Measurements from ENCODE around the gene RASEF. TPM values are rescaled to one million over a fixed set of nuclear protein-coding genes. Genes with fewer than 3 reads are reported as not detected.

Gene RASEF
- total and polyA plus RNA-seq, 2 donors: 3.0 to 3.9 TPM

DNA sequence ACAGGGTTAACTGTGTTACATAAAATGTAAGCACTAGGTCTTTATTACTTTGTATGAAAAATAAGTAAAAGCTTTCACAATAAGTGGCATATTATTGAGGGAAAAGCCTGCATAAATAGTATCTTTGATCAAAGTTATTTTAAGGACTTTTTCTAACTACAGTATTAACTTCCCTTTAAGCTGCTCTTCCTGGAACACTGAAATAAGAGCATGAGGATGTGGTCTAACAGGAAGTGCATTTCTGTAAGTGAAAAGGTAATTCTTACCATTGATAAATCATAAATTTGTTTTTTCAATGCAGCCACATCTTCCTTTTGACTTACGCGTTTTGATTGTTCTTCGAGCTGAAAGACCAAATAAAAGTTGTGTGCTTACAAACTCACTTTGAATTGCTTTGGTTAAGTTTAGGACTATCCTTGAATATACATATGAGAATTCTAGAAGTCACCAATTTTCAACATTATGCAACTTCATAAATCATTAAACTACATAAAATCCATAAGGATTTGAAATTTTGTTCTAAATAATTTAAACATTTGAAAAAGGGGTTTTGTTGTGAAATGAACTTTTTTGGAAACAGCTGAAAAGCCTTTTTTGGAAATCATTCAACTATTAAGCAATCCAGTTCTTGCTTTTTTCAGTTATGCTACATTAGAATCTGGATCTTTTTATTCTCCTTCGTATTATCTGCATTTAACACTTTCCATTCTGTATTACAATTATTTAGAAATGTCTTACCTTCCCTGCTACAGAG is 50.6 kb downstream of the RASEF start:
- no peaks in the 10 kb centered on the region for H3K36me3 ChIP-seq (ENCODE audit: control insufficient read depth in 2 of 2, insufficient read depth in 2 of 2, low read length in 1 of 2)
- no peak overlapping the region for H3K4me3 ChIP-seq (ENCODE audit: low read length in 2 of 2)
- 38% methylated on average over 4 of the region's 4 CpGs for WGBS
- H3K9me3 ChIP-seq (ENCODE audit: control insufficient read depth in 2 of 2, insufficient read depth in 1 of 2, low read length in 1 of 2): no peaks in the 10 kb centered on the region
- H3K27ac ChIP-seq (ENCODE audit: low read depth in 1 of 2, low read length in 1 of 2): no peak overlapping the region
- no peaks in the 10 kb centered on the region for H3K27me3 ChIP-seq (ENCODE audit: control insufficient read depth in 2 of 2, insufficient read depth in 1 of 2, low read length in 1 of 2)
- no peaks in the 10 kb centered on the region for H3K4me1 ChIP-seq (ENCODE audit: control insufficient read depth in 2 of 2, insufficient read depth in 2 of 2, low read length in 2 of 2)
- DNase-seq (ENCODE audit: low read depth in 6 of 9, low spot score in 9 of 9): no peak

DNA sequence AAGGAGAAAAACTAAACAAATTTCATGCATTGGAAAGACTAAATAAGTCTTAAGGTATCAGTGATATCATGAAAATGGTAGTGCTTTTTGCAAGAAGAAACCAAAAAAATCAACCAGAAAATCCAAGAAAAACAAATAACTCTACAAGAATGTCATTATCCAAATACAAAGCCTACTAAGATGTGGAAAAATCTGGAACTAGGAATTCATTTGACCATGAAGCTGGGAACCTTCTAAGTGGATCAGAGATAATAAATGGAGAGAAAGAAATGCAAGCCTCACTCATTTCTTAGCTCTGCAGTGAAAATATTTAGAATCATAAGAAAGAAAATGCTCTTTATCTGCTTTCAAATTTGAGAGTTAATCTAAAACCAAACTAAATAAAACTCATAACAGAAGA is 51.3 kb downstream of the RASEF start:
- no peaks in the 10 kb centered on the region for H3K4me1 ChIP-seq (ENCODE audit: control insufficient read depth in 2 of 2, insufficient read depth in 2 of 2, low read length in 2 of 2)
- no peak overlapping the region for H3K27ac ChIP-seq (ENCODE audit: low read depth in 1 of 2, low read length in 1 of 2)
- DNase-seq (ENCODE audit: low read depth in 6 of 9, low spot score in 9 of 9): no peak
- H3K27me3 ChIP-seq (ENCODE audit: control insufficient read depth in 2 of 2, insufficient read depth in 1 of 2, low read length in 1 of 2): no peaks in the 10 kb centered on the region
- no peaks in the 10 kb centered on the region for H3K9me3 ChIP-seq (ENCODE audit: control insufficient read depth in 2 of 2, insufficient read depth in 1 of 2, low read length in 1 of 2)
- no peak overlapping the region for H3K4me3 ChIP-seq (ENCODE audit: low read length in 2 of 2)
- no peaks in the 10 kb centered on the region for H3K36me3 ChIP-seq (ENCODE audit: control insufficient read depth in 2 of 2, insufficient read depth in 2 of 2, low read length in 1 of 2)

DNA sequence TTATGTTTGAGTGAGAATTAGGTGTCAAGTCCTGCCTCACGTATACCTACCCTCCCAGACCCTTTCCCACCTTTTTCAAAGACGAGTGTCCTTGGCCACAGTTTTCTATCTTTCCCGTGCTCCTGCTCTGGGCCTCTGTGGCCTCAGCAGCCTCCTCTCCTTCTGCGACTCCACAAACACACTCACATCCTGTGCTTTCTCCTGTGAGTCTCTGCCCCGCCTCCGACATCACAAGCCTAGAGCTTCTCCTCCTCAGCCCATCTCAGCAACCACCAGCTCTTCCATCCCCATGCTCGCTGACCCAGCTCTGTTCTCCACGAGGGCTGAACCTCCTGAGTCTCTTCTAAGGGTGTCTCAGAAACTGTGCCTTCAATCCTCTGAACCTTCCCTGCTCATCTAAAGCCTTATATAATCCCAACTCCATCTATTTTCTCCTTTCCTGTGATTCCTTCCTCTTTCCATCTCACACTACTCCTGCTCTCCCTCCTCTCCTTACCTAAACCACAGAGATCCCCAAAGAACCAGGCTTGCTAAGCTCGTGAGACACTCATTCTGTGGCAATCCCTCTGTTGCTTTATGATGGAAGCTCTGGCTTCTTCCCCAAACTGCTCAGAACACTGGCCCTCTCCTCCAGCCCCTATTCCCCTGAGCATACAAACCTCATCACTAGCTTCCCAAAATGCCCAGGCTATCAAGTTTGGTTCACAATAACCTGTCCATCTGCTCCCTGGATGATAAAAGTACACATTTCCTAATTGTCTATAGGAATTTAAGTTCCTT is 55.2 kb downstream of the RASEF start:
- WGBS: 95% methylated on average over 9 of the region's 9 CpGs
- no peaks in the 10 kb centered on the region for H3K36me3 ChIP-seq (ENCODE audit: control insufficient read depth in 2 of 2, insufficient read depth in 2 of 2, low read length in 1 of 2)
- no peak overlapping the region for H3K27ac ChIP-seq (ENCODE audit: low read depth in 1 of 2, low read length in 1 of 2)
- H3K9me3 ChIP-seq (ENCODE audit: control insufficient read depth in 2 of 2, insufficient read depth in 1 of 2, low read length in 1 of 2): no peaks in the 10 kb centered on the region
- no peak for DNase-seq (ENCODE audit: low read depth in 6 of 9, low spot score in 9 of 9)
- no peaks in the 10 kb centered on the region for H3K27me3 ChIP-seq (ENCODE audit: control insufficient read depth in 2 of 2, insufficient read depth in 1 of 2, low read length in 1 of 2)
- H3K4me3 ChIP-seq (ENCODE audit: low read length in 2 of 2): no peak overlapping the region
- no peaks in the 10 kb centered on the region for H3K4me1 ChIP-seq (ENCODE audit: control insufficient read depth in 2 of 2, insufficient read depth in 2 of 2, low read length in 2 of 2)

DNA sequence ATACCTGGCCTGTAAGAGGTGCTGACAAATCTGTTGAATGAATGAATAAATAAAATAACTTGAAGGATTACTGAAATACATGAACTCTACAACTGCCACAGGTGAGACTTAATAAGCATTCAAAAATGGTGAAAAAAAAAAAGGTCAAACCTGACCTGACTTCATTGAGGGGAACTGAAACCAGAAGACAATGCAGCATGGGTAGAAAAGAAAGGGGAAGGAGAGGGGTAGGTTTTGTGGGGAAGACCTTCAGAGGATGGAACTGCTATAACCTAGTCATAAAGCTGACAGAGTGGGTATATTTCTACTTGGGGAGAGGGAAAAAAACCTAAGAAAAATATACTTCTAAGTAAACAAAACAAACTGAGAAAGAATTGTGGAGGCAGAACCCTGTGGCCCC is 56.6 kb downstream of the RASEF start:
- no peak overlapping the region for H3K4me3 ChIP-seq (ENCODE audit: low read length in 2 of 2)
- no peaks in the 10 kb centered on the region for H3K9me3 ChIP-seq (ENCODE audit: control insufficient read depth in 2 of 2, insufficient read depth in 1 of 2, low read length in 1 of 2)
- no peaks in the 10 kb centered on the region for H3K36me3 ChIP-seq (ENCODE audit: control insufficient read depth in 2 of 2, insufficient read depth in 2 of 2, low read length in 1 of 2)
- DNase-seq (ENCODE audit: low read depth in 6 of 9, low spot score in 9 of 9): no peak
- H3K27me3 ChIP-seq (ENCODE audit: control insufficient read depth in 2 of 2, insufficient read depth in 1 of 2, low read length in 1 of 2): no peaks in the 10 kb centered on the region
- no peaks in the 10 kb centered on the region for H3K4me1 ChIP-seq (ENCODE audit: control insufficient read depth in 2 of 2, insufficient read depth in 2 of 2, low read length in 2 of 2)
- H3K27ac ChIP-seq (ENCODE audit: low read depth in 1 of 2, low read length in 1 of 2): no peak overlapping the region

DNA sequence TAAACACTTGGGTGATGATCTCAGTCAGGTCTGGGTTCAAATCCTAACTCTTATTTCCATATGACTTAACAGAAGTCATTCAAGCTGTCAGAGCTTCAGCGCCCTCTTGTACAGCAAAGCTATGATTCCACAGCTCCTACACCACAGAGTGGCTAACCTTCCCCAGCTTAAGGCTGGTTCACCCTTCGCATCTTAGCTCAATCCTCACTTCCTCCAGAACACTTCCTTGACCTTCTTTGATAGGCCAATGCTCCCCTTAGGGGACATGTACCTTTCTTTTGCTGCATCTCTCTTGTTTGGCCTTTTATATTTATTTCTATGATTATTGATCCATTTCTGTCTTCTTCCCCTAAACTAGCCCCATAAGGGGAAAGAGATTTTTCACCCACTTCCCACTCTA is 57.0 kb downstream of the RASEF start:
- no peaks in the 10 kb centered on the region for H3K27me3 ChIP-seq (ENCODE audit: control insufficient read depth in 2 of 2, insufficient read depth in 1 of 2, low read length in 1 of 2)
- H3K27ac ChIP-seq (ENCODE audit: low read depth in 1 of 2, low read length in 1 of 2): no peak overlapping the region
- no peaks in the 10 kb centered on the region for H3K36me3 ChIP-seq (ENCODE audit: control insufficient read depth in 2 of 2, insufficient read depth in 2 of 2, low read length in 1 of 2)
- no peaks in the 10 kb centered on the region for H3K9me3 ChIP-seq (ENCODE audit: control insufficient read depth in 2 of 2, insufficient read depth in 1 of 2, low read length in 1 of 2)
- 99% methylated on average over 2 of the region's 2 CpGs for WGBS
- DNase-seq (ENCODE audit: low read depth in 6 of 9, low spot score in 9 of 9): no peak
- no peak overlapping the region for H3K4me3 ChIP-seq (ENCODE audit: low read length in 2 of 2)
- no peaks in the 10 kb centered on the region for H3K4me1 ChIP-seq (ENCODE audit: control insufficient read depth in 2 of 2, insufficient read depth in 2 of 2, low read length in 2 of 2)

DNA sequence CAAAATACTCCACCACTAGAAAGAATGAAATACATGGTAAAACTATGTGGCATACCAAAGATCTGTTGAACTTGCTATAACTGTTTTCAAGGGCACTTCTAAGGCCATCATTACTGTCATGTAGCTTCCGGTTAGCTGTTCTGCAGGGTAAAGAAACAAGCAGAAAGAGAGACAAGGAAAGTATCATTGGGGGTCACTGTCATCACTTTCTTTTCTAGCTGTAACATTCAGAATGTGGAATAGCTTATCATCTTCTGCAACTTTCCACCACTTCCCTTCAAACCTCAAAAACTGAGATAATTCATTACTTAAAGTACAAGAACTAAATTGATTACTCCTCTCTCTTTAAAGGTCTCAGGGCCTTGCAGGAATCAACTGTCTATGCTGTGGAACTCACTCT is 57.6 kb downstream of the RASEF start:
- Histone ChIP-seq H3K9me3 (ENCODE audit: control insufficient read depth in 2 of 2, insufficient read depth in 1 of 2, low read length in 1 of 2) (no peaks in the 10 kb centered on the region), H3K27ac (ENCODE audit: low read depth in 1 of 2, low read length in 1 of 2) (no peak overlapping the region)
- 96% methylated on average over 1 of the region's 1 CpG for WGBS

DNA sequence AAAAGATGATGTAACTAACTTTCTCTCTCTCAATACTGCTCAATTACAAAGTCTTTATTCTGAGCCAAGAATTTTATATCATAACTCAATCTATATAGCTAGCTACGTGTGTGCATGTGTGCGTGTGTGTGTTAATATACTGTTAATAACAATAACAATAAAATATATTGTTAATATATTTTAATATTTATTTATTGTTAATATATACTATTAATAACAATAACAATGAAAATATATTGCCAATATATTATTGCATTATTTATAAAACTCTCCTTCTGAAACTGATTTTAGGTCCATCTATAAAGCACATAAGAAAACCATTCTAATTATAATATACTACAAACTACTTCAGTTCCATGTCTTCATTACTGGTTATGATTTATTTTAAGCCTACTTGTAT is 60.6 kb downstream of the RASEF start:
- no peaks in the 10 kb centered on the region for H3K27me3 ChIP-seq (ENCODE audit: control insufficient read depth in 2 of 2, insufficient read depth in 1 of 2, low read length in 1 of 2)
- peaks cover 0 to 2% of the 10 kb centered on the region in 2 donors for H3K4me1 ChIP-seq (ENCODE audit: control insufficient read depth in 2 of 2, insufficient read depth in 2 of 2, low read length in 2 of 2)
- no peaks in the 10 kb centered on the region for H3K9me3 ChIP-seq (ENCODE audit: control insufficient read depth in 2 of 2, insufficient read depth in 1 of 2, low read length in 1 of 2)
- WGBS: 98% methylated on average over 2 of the region's 2 CpGs
- no peak overlapping the region for H3K4me3 ChIP-seq (ENCODE audit: low read length in 2 of 2)
- no peaks in the 10 kb centered on the region for H3K36me3 ChIP-seq (ENCODE audit: control insufficient read depth in 2 of 2, insufficient read depth in 2 of 2, low read length in 1 of 2)
- DNase-seq (ENCODE audit: low read depth in 6 of 9, low spot score in 9 of 9): no peak
- H3K27ac ChIP-seq (ENCODE audit: low read depth in 1 of 2, low read length in 1 of 2): no peak overlapping the region

More for the DNA sequence above, 57.6 kb downstream of the RASEF start:
- Histone ChIP-seq H3K4me1 (ENCODE audit: control insufficient read depth in 2 of 2, insufficient read depth in 2 of 2, low read length in 2 of 2) (no peaks in the 10 kb centered on the region), H3K27me3 (ENCODE audit: control insufficient read depth in 2 of 2, insufficient read depth in 1 of 2, low read length in 1 of 2) (no peaks in the 10 kb centered on the region), H3K4me3 (ENCODE audit: low read length in 2 of 2) (no peak overlapping the region), H3K36me3 (ENCODE audit: control insufficient read depth in 2 of 2, insufficient read depth in 2 of 2, low read length in 1 of 2) (no peaks in the 10 kb centered on the region)
- DNase-seq (ENCODE audit: low read depth in 6 of 9, low spot score in 9 of 9): no peak

DNA sequence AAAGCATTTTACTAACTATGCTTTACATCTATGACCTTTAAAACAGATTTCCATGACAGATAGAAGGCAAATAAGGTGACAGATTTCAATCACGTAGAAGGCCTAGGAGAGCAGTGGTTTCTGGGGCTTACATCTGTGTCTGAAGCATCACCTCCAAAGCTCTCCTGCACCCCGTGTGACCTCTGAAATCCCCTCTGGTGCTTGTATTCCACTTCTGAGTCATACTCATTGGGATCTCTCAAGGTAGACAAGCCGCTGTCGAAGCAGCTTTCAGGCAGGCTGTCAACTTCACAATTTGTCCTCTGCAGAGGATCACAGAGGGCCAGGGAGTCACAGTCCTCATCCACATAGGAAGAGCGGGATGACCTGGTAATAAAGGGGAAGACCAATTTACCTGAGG is 62.2 kb downstream of the RASEF start:
- DNase-seq (ENCODE audit: low read depth in 6 of 9, low spot score in 9 of 9): no peak
- Histone ChIP-seq H3K4me1 (ENCODE audit: control insufficient read depth in 2 of 2, insufficient read depth in 2 of 2, low read length in 2 of 2) (peaks cover 4 to 8% of the 10 kb centered on the region in 2 donors), H3K27me3 (ENCODE audit: control insufficient read depth in 2 of 2, insufficient read depth in 1 of 2, low read length in 1 of 2) (no peaks in the 10 kb centered on the region), H3K27ac (ENCODE audit: low read depth in 1 of 2, low read length in 1 of 2) (no peak overlapping the region), H3K4me3 (ENCODE audit: low read length in 2 of 2) (no peak overlapping the region), H3K9me3 (ENCODE audit: control insufficient read depth in 2 of 2, insufficient read depth in 1 of 2, low read length in 1 of 2) (no peaks in the 10 kb centered on the region), H3K36me3 (ENCODE audit: control insufficient read depth in 2 of 2, insufficient read depth in 2 of 2, low read length in 1 of 2) (no peaks in the 10 kb centered on the region)
- WGBS: 96% methylated on average over 5 of the region's 5 CpGs

DNA sequence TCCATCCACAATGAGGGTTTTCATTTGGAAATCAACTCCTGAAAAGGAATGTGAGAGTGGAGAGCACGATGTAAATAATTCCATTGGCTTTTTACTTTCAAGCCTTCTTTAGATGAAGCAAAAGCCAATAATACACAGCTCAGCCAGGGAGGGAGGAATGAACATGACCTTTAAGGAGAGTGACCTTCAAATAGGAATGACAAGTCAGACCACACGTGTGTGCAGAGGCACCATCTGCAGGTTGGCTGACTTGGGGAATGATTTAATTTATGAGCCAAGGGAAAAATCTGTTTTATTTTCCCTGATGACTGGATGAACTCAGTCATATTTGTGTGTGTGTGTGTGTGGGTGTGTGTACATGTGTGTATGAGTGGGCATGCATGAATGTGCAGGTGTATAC is 64.5 kb downstream of the RASEF start:
- 59% methylated on average over 2 of the region's 2 CpGs for WGBS
- H3K27me3 ChIP-seq (ENCODE audit: control insufficient read depth in 2 of 2, insufficient read depth in 1 of 2, low read length in 1 of 2): no peaks in the 10 kb centered on the region
- no peak overlapping the region for H3K4me3 ChIP-seq (ENCODE audit: low read length in 2 of 2)

More for the DNA sequence above, 64.5 kb downstream of the RASEF start:
- Histone ChIP-seq H3K27ac (ENCODE audit: low read depth in 1 of 2, low read length in 1 of 2) (no peak overlapping the region), H3K9me3 (ENCODE audit: control insufficient read depth in 2 of 2, insufficient read depth in 1 of 2, low read length in 1 of 2) (no peaks in the 10 kb centered on the region), H3K4me1 (ENCODE audit: control insufficient read depth in 2 of 2, insufficient read depth in 2 of 2, low read length in 2 of 2) (peaks cover 4 to 8% of the 10 kb centered on the region in 2 donors), H3K36me3 (ENCODE audit: control insufficient read depth in 2 of 2, insufficient read depth in 2 of 2, low read length in 1 of 2) (no peaks in the 10 kb centered on the region)
- DNase-seq (ENCODE audit: low read depth in 6 of 9, low spot score in 9 of 9): no peak
